ENCODE data around the gene CXCL16. TPM values are rescaled to one million over a fixed set of nuclear protein-coding genes. Genes with fewer than 3 reads are reported as not detected.

The CXCL16 gene
- total RNA-seq, 1 experiment from 2014 or later, result 22.1 TPM

GRCh38 chr17:4712526-4712925 is 27.2 kb downstream of the CXCL16 start:
- H4K20me1 ChIP-seq (ENCODE audit: low read length), result no peaks in the 10 kb centered on the region
- H3K9me3 ChIP-seq (ENCODE audit: low read length), result no peaks in the 10 kb centered on the region
- CTCF ChIA-PET, result no interaction called here
- no peak overlapping the region for H3K4me2 ChIP-seq (ENCODE audit: low read length)
- no peaks in the 10 kb centered on the region for H3F3A ChIP-seq (ENCODE audit: low read length, unreplicated experiment)
- BruUV-seq (replicated peaks), result no TSS peak
- peaks cover 19% of the 10 kb centered on the region for H3K79me2 ChIP-seq (ENCODE audit: low read length)
- intact Hi-C loops (cut with micrococcal nuclease), result no loop called here
- no peak overlapping the region for H3K27ac ChIP-seq (ENCODE audit: low read length)
- TF ChIP-seq EZH2 (IDR thresholded peaks at IDR 0.05; ENCODE audit: low read length, unreplicated experiment), result no peak
- TF ChIP-seq EZH2phosphoT487 (IDR thresholded peaks at IDR 0.05; ENCODE audit: borderline replicate concordance, low read length), result no peak
- no peak for TF ChIP-seq CTCF (conservative IDR thresholded peaks at IDR 0.05; ENCODE audit: low read depth, low read length)
- H3K4me3 ChIP-seq (ENCODE audit: low read length), result no peak overlapping the region
- no peak overlapping the region for H3K9ac ChIP-seq (ENCODE audit: low read length)
- POLR2A ChIA-PET (ENCODE audit: unreplicated experiment), result no interaction called here
- ATAC-seq (no peak), DNase-seq (no peak)
- H3K9me2 ChIP-seq (replicated peaks; ENCODE audit: low read length), result no peaks in the 10 kb centered on the region
- no peaks in the 10 kb centered on the region for H3K27me3 ChIP-seq (ENCODE audit: low read length)
- H3K4me1 ChIP-seq (ENCODE audit: insufficient read depth, low read length), result peaks cover 8% of the 10 kb centered on the region
- no peaks in the 10 kb centered on the region for H3K36me3 ChIP-seq (ENCODE audit: low read depth, low read length)
- H2AFZ ChIP-seq (ENCODE audit: low read length), result no peak overlapping the region

GRCh38 chr17:4711661-4712181 is 28.0 kb downstream of the CXCL16 start:
- Histone ChIP-seq H3K36me3 (ENCODE audit: low read depth, low read length) (no peaks in the 10 kb centered on the region), H3K9ac (ENCODE audit: low read length) (no peak overlapping the region), H3K27me3 (ENCODE audit: low read length) (no peaks in the 10 kb centered on the region), H3K4me2 (ENCODE audit: low read length) (peak overlapping the region; percentile 86), H3K27ac (ENCODE audit: low read length) (no peak overlapping the region), H3K4me1 (ENCODE audit: insufficient read depth, low read length) (peaks cover 8% of the 10 kb centered on the region), H3K4me3 (ENCODE audit: low read length) (peak overlapping the region; percentile 74; the same call in 1 of the 2 replicates), H3F3A (ENCODE audit: low read length, unreplicated experiment) (no peaks in the 10 kb centered on the region), H4K20me1 (ENCODE audit: low read length) (no peaks in the 10 kb centered on the region), H2AFZ (ENCODE audit: low read length) (no peak overlapping the region), H3K9me2 (replicated peaks; ENCODE audit: low read length) (no peaks in the 10 kb centered on the region), H3K79me2 (ENCODE audit: low read length) (peaks cover 19% of the 10 kb centered on the region), H3K9me3 (ENCODE audit: low read length) (no peaks in the 10 kb centered on the region)
- ChIA-PET CTCF (no interaction called here), POLR2A (ENCODE audit: unreplicated experiment) (no interaction called here)
- ATAC-seq, result no peak
- intact Hi-C loops (cut with micrococcal nuclease), result no loop called here
- DNase-seq, result no peak
- BruUV-seq (replicated peaks), result no TSS peak
- no peak for TF ChIP-seq CTCF (conservative IDR thresholded peaks at IDR 0.05; ENCODE audit: low read depth, low read length)

GRCh38 chr17:4710693-4711634 is 28.8 kb downstream of the CXCL16 start:
- TF ChIP-seq EZH2 (IDR thresholded peaks at IDR 0.05; ENCODE audit: low read length, unreplicated experiment), result no peak
- TF ChIP-seq CTCF (conservative IDR thresholded peaks at IDR 0.05; ENCODE audit: low read depth, low read length), result no peak
- TF ChIP-seq EZH2phosphoT487 (IDR thresholded peaks at IDR 0.05; ENCODE audit: borderline replicate concordance, low read length), result no peak
- H3K4me2 ChIP-seq (ENCODE audit: low read length), result peak overlapping the region; percentile 86
- H3K4me1 ChIP-seq (ENCODE audit: insufficient read depth, low read length), result peaks cover 10% of the 10 kb centered on the region
- H3K27me3 ChIP-seq (ENCODE audit: low read length), result no peaks in the 10 kb centered on the region
- peak overlapping the region; percentile 66 for H3K9ac ChIP-seq (ENCODE audit: low read length)
- DNase-seq (no peak), ATAC-seq (no peak)
- BruUV-seq (replicated peaks), result TSS peak; percentile 29
- H3F3A ChIP-seq (ENCODE audit: low read length, unreplicated experiment), result no peaks in the 10 kb centered on the region
- intact Hi-C loops (cut with micrococcal nuclease), result loop anchor here (1.0 kb wide), 1 partner anchor 20 kb away; the partner anchor contains the start of gene MED11
- peak overlapping the region; percentile 60; the same call in 1 of the 2 replicates for H3K27ac ChIP-seq (ENCODE audit: low read length)
- no peaks in the 10 kb centered on the region for H3K9me2 ChIP-seq (replicated peaks; ENCODE audit: low read length)
- H4K20me1 ChIP-seq (ENCODE audit: low read length), result no peaks in the 10 kb centered on the region
- peak overlapping the region; percentile 77 for H2AFZ ChIP-seq (ENCODE audit: low read length)
- peak overlapping the region; percentile 74 for H3K4me3 ChIP-seq (ENCODE audit: low read length)
- no peaks in the 10 kb centered on the region for H3K9me3 ChIP-seq (ENCODE audit: low read length)
- ChIA-PET CTCF (interaction anchor here (0.7 to 1.4 kb wide), 4 partner anchors 11 to 79 kb away, joined by 3 to 8 read pairs (median 6); partner anchors contain the start of gene MED11), POLR2A (ENCODE audit: unreplicated experiment) (no interaction called here)
- peaks cover 19% of the 10 kb centered on the region for H3K79me2 ChIP-seq (ENCODE audit: low read length)
- no peaks in the 10 kb centered on the region for H3K36me3 ChIP-seq (ENCODE audit: low read depth, low read length)
